ENCODE measurements around the gene WDFY4. TPM values are rescaled to one million over a fixed set of nuclear protein-coding genes. Genes with fewer than 3 reads are reported as not detected.

The WDFY4 gene
- total and polyA plus RNA-seq, 2 donors (not counting 3 experiments of a cell fraction or from before 2014, with no cell fraction given), result 10.1 to 10.2 TPM

DNA sequence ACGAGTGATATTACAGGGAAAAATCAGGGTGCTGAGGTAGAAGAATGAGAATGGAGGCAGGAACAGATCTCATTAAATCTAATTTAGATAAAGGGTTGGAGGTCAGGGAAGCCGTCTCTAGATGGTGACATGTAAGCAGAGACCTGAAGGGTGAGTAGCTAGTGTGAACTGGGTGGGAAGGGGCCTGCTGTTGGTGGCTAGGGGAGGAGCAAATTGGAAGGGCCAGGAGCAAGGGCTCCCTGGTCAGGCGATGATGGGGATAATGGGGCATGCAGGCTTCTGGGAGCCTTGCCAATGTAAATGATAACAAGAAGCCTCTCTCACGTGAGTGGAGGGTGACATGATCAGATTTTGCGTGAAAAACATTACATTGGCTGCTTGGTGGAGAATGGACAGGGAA is 76.3 kb downstream of the WDFY4 start:
- no peak for DNase-seq (ENCODE audit: low read depth, low spot score)
- H3K79me2 ChIP-seq (ENCODE audit: control insufficient read depth, insufficient read depth, low read length), result no peaks in the 10 kb centered on the region
- no peak for FAIRE-seq
- ChIA-PET CTCF (no interaction called here), POLR2A (no interaction called here)
- TF ChIP-seq, protein P1, sequence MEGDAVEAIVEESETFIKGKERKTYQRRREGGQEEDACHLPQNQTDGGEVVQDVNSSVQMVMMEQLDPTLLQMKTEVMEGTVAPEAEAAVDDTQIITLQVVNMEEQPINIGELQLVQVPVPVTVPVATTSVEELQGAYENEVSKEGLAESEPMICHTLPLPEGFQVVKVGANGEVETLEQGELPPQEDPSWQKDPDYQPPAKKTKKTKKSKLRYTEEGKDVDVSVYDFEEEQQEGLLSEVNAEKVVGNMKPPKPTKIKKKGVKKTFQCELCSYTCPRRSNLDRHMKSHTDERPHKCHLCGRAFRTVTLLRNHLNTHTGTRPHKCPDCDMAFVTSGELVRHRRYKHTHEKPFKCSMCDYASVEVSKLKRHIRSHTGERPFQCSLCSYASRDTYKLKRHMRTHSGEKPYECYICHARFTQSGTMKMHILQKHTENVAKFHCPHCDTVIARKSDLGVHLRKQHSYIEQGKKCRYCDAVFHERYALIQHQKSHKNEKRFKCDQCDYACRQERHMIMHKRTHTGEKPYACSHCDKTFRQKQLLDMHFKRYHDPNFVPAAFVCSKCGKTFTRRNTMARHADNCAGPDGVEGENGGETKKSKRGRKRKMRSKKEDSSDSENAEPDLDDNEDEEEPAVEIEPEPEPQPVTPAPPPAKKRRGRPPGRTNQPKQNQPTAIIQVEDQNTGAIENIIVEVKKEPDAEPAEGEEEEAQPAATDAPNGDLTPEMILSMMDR (IDR thresholded peaks at IDR 0.05; ENCODE audit: extremely low read depth in 1 of 2, insufficient read depth in 1 of 2, low read depth in 1 of 2, low read length in 2 of 2), result no peak
- TF ChIP-seq, protein P2, sequence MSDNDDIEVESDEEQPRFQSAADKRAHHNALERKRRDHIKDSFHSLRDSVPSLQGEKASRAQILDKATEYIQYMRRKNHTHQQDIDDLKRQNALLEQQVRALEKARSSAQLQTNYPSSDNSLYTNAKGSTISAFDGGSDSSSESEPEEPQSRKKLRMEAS (IDR thresholded peaks at IDR 0.05; ENCODE audit: insufficient read depth, insufficient read length), result no peak
- TF ChIP-seq FOS (IDR thresholded peaks at IDR 0.05; ENCODE audit: borderline replicate concordance, insufficient read depth, low read length) (no peak), POLR2AphosphoS5 (IDR thresholded peaks at IDR 0.05; ENCODE audit: insufficient read depth, low read depth, low read length) (no peak), MYC (IDR thresholded peaks at IDR 0.05; ENCODE audit: low read depth, low read length) (no peak), POLR2A (IDR thresholded peaks at IDR 0.05; ENCODE audit: low read depth, low read length) (no peak), EZH2 (IDR thresholded peaks at IDR 0.05; ENCODE audit: borderline replicate concordance, low read depth, low read length, severe bottlenecking) (no peak), GATA2 (IDR thresholded peaks at IDR 0.05; ENCODE audit: insufficient read depth, insufficient read length, low read depth, low read length) (no peak), JUN (IDR thresholded peaks at IDR 0.05; ENCODE audit: borderline replicate concordance, insufficient read depth, insufficient read length, low read depth) (no peak)
- no peak overlapping the region for H2AFZ ChIP-seq (ENCODE audit: low read depth, low read length)
- H4K20me1 ChIP-seq (replicated peaks; ENCODE audit: control insufficient read depth, extremely low read depth, insufficient read depth, low read length), result no peaks in the 10 kb centered on the region
- intact Hi-C loops (cut with micrococcal nuclease) (no loop called here), dilution Hi-C loops (cut with MboI; ENCODE audit: extremely low pct_ligation_motif_present, low sequenced_read_pairs) (no loop called here)
- H3K27ac ChIP-seq (ENCODE audit: insufficient read depth, low read depth, low read length), result no peak overlapping the region
- BruUV-seq (replicated peaks), result no TSS peak
- no peaks in the 10 kb centered on the region for H3K9me3 ChIP-seq (replicated peaks; ENCODE audit: control insufficient read depth, insufficient read depth, low read length)
- no peak overlapping the region for H3K4me2 ChIP-seq (ENCODE audit: insufficient read depth, low read length)
- H3K4me1 ChIP-seq (ENCODE audit: control insufficient read depth, extremely low read depth, insufficient read depth, low read length), result no peaks in the 10 kb centered on the region
- no peaks in the 10 kb centered on the region for H3K9me1 ChIP-seq (replicated peaks; ENCODE audit: control insufficient read depth, extremely low read depth, insufficient read depth, low read length)
- H3K36me3 ChIP-seq (ENCODE audit: control insufficient read depth in 2 of 2, extremely low read depth in 1 of 2, insufficient read depth in 2 of 2, low read length in 2 of 2), result no peaks in the 10 kb centered on the region
- no peak overlapping the region for H3K4me3 ChIP-seq (replicated peaks in 1 of 3; ENCODE audit: insufficient read depth in 1 of 3, low read depth in 1 of 3, low read length in 3 of 3)
- peaks cover 0 to 2% of the 10 kb centered on the region in 2 experiments for H3K27me3 ChIP-seq (ENCODE audit: control insufficient read depth in 2 of 2, insufficient read depth in 2 of 2, low read length in 2 of 2)
- no peak overlapping the region for H3K9ac ChIP-seq (replicated peaks; ENCODE audit: extremely low read depth, insufficient read depth, low read length)
